Measurements from ENCODE around the gene GPC1.

DNA sequence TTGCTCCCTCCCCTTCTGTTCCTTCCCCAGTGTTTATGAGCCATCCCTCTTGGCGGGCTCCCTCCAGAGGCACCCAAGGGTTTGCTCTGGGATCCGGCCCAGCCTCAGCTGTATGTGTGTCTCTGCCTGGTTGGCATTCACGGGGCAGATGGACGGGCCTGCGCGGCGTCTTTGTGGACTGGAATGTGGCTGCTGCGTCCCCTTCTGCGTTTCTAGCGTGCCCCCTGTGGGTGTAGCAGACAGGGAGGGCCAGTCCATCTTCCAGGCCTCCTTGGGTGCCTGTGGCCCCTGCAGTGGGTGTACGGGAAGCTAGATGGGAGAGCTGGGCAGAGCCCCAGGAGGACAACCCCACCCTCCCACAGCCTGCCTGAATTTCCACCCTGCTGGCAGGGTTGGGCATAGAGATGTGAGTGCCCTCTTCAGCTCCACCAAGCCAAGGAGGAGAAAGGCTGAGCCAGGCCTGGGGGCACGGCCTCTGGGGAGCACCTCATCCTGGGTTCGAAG, 15.7 kb downstream of the GPC1 start:
- no peak for TF ChIP-seq POLR2AphosphoS5 (IDR thresholded peaks at IDR 0.05; ENCODE audit: low read depth, low read length)
- no peak for TF ChIP-seq JUND (IDR thresholded peaks at IDR 0.05)
- TF ChIP-seq, protein P1, sequence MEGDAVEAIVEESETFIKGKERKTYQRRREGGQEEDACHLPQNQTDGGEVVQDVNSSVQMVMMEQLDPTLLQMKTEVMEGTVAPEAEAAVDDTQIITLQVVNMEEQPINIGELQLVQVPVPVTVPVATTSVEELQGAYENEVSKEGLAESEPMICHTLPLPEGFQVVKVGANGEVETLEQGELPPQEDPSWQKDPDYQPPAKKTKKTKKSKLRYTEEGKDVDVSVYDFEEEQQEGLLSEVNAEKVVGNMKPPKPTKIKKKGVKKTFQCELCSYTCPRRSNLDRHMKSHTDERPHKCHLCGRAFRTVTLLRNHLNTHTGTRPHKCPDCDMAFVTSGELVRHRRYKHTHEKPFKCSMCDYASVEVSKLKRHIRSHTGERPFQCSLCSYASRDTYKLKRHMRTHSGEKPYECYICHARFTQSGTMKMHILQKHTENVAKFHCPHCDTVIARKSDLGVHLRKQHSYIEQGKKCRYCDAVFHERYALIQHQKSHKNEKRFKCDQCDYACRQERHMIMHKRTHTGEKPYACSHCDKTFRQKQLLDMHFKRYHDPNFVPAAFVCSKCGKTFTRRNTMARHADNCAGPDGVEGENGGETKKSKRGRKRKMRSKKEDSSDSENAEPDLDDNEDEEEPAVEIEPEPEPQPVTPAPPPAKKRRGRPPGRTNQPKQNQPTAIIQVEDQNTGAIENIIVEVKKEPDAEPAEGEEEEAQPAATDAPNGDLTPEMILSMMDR (IDR thresholded peaks at IDR 0.05), result no peak
- no peak for TF ChIP-seq EP300 (IDR thresholded peaks at IDR 0.05; ENCODE audit: borderline replicate concordance in 1 of 2, low read depth in 1 of 2, low read length in 1 of 2)
- TF ChIP-seq MXI1 (IDR thresholded peaks at IDR 0.05; ENCODE audit: low read depth, low read length), result no peak
- TF ChIP-seq FOXJ3 (CRISPR knock-in tag; IDR thresholded peaks at IDR 0.05), result no peak

All from SK-N-SH (cell line).